GM18507 (cell line): ENCODE measurements around the gene PEMT.

Source experiments
- DNase-seq: peaks from one replicate; pipeline ENCODE4 v3.0.0; 2011; ENCODE audit warnings: low read depth; ENCODE audit not compliant: insufficient read length; ENCODE audit errors: extremely low spot score
- FAIRE-seq: peaks from 2 replicates; lab custom pipeline; 2011; peaks lifted over from hg19 to GRCh38; lab: Jason Lieb, UNC

PEMT gene

GRCh38 chr17:17606416-17607000, 15.0 kb upstream of the PEMT start:
- FAIRE-seq (no peak), DNase-seq (no peak)

- FAIRE-seq (no peak), DNase-seq (no peak)
Measured at GRCh38 chr17:17605729-17606088, 14.2 kb upstream of the PEMT start.

GRCh38 chr17:17605083-17605728, 13.7 kb upstream of the PEMT start:
- DNase-seq (no peak), FAIRE-seq (no peak)

DNA sequence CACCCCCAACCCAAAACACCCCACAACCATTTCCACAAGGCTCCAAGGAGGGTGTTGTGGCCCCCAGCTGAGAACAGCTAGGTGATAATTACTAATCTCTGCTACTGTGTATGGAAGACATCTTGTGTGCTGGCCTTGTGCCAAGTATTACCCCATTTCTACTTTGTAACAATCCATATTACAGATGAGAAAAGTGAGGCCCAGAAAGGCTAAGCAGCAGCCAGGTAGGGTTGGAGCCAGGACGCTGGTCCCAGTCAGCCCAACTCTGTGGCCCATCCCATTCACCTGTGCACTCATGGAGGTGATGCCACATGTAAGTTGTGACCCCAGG, 12.4 kb upstream of the PEMT start:
- DNase-seq: no peak
- no peak for FAIRE-seq

GRCh38 chr17:17603178-17603894, 11.8 kb upstream of the PEMT start:
- no peak for FAIRE-seq
- DNase-seq: no peak

- no peak for FAIRE-seq
Measured at GRCh38 chr17:17599965-17600364, 8.5 kb upstream of the PEMT start.

DNA sequence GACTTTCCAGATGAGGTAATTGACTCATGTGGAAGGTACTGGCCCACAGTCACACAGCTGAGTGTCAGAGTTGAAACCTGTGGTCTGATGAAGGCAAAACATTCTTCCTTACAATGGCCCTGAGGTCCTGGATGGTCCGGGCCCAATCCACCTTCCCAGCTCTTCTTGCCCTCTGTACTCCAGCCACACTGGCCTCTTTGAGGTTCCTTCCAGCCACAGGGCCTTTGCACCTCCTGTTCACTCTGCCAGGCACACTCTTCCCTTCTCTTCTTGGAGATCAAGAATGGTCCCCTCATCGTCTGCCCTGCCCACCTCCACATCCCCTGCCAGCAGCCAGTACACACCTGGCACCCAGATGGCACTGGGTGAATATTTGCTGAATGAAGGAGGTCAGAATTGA, 6.5 kb upstream of the PEMT start:
- FAIRE-seq: no peak
- no peak for DNase-seq

More at GRCh38 chr17:17599965-17600364, 8.5 kb upstream of the PEMT start:
- no peak for DNase-seq

DNA sequence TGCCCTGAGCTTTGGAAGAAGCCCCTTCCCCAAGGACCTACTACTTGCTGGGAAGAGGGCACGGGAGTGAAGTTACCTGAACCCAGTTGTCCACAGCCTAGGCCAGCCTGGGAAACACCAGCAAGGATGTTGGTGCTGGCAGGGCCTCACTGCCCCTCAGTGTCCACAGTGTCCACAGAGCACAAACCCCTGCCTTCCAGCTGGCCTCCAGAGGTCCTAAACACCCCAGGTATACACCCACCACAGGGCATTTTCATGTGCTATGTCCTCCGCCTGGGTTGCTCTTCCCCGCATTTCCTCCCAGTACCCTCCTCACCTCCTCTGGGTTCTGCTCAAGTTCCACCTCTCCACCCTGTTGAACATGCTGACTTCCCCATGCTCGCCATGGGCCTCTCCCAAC, 4.2 kb upstream of the PEMT start:
- FAIRE-seq (no peak), DNase-seq (no peak)

DNA sequence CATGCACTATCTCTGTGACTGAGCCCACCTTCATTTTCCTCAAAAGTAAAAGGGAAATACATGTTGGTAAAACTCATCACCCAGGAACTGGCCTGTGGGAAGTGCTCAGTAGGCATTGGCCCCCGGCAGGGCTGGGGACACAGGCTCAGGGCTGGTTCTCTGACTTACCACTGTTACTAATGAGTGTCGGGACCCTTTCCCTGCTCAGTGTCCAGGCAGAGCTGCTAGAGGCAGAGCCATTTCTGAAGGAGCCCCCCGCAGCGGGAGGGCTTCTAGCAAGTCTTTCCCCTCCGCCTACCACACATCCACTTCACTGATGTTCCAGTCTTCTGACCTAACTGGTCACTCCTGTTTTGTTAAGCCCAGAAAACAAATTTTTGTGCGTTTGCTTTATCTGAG, 1.7 kb upstream of the PEMT start:
- FAIRE-seq: no peak
- no peak for DNase-seq

DNA sequence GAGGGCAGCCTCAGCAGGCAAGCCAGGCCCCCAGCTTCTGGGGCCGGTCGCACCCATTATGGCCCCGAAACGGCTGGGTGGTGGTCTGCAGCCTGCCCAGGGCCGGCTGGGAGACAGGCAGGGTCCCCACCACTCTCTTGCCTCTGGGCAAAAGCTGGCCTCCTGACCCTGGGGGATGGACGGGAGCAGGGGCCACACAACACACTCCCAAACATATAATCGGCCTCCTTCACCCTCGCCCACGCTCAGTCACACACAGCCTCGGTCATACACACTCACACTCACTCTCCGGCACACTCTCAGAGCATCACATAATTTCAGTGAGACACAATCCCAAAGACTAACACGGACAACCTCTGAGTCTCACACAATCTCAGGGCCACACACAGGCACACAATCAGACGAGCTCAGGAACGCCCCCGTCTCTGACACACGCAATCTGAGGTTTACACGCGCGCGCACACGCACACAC, 589 bp downstream of the PEMT start:
- DNase-seq (no peak), FAIRE-seq (no peak)

DNA sequence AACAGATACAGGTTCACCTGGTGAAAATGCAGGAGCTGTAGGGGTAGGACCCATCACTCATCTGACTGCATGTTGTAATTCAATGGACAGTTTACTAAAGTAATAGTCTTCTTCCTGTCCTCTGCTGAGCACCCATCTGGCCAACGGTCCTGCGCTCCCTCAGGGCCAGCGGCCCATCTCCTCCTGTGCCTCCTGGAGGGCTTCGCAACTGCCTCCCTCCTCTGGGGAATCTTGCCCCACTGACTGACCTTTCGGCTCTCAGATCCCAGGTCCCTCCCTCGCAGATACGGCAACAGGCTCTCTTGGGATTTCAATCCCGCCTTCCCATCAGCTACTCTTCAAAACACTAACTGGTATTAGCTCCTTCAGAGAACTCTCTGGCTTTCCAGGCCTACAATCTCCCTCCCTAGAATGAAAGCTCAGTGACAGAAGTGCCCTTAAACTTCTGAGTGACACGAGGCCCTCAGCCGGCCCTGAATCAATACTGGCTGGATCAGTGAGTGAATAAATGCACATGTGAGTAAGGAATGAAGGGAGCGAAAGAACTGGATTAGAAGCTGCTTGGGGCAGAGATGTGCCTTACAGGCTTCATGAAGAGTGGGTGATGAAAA, 1.3 kb downstream of the PEMT start:
- FAIRE-seq (no peak), DNase-seq (no peak)

DNA sequence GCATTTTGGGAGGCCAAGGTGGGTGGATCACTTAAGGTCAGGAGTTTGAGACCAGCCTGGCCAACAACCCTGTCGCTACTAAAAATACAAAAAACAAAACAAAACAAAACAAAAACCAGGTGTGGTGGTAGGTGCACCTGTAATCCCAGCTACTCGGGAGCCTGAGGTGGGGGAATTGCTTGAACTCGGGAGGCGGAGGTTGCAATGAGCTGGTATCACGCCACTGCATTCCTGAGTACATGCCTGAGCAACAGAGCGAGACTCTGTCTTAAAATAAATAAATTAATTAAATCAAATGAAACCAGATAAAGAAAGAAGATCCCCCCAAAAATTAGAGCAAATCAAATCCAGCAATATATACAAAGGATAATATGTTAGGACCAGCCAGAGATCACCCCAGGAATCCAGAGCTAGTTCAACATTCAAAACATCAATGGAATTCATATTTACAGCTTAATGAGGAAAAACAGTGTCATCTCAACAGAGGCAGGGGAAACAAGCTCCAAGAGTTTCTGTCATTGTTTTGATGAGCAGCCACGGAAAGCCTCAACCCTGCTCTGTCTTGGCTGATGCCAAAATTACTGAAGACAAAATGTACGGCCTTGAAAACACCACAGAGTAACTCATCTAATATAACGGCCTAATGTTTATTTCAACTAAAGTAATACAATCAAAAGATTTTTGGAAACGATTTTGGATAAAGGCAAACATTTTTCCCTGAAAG, 3.7 kb downstream of the PEMT start:
- FAIRE-seq: no peak
- no peak for DNase-seq

DNA sequence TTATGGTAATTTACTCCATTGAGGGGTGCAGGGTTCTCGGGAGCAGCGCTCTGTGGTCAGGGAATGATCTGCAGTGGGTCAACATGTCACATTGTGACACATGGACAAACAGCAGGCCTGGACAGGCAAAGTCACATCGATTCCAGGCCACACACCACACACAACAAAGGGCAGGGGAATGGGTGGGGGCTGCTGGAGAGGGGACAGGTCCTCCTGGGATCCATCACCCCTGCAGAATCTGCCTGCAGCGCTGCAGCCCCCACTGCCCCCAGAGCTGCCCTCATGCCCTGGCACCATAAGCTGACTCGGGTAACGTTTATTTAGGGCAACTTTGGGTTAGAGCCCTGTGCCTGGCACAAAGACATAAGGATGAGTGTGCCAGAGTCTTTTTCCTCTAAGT, 9.1 kb downstream of the PEMT start:
- no peak for DNase-seq
- FAIRE-seq: no peak

DNA sequence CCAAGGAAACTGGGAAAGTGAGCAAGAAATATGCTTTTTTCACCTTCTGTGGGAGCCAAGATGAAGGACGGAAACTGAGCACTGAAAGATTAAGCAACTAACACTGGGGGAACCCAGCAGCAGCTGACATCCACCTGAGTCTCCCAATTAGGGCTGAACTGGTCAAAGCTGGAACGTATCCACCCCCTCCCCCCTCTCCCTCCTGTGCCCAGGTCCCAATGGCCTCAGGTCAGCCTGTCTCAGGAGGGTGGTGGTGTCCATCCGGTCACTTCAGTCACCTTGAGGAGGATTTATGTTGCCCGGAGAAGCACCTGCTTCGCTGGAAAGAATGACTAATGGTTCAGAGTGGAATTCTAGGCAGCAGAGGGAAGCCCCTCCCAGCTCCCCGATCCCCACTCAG, 10.0 kb downstream of the PEMT start:
- FAIRE-seq (no peak), DNase-seq (no peak)

DNA sequence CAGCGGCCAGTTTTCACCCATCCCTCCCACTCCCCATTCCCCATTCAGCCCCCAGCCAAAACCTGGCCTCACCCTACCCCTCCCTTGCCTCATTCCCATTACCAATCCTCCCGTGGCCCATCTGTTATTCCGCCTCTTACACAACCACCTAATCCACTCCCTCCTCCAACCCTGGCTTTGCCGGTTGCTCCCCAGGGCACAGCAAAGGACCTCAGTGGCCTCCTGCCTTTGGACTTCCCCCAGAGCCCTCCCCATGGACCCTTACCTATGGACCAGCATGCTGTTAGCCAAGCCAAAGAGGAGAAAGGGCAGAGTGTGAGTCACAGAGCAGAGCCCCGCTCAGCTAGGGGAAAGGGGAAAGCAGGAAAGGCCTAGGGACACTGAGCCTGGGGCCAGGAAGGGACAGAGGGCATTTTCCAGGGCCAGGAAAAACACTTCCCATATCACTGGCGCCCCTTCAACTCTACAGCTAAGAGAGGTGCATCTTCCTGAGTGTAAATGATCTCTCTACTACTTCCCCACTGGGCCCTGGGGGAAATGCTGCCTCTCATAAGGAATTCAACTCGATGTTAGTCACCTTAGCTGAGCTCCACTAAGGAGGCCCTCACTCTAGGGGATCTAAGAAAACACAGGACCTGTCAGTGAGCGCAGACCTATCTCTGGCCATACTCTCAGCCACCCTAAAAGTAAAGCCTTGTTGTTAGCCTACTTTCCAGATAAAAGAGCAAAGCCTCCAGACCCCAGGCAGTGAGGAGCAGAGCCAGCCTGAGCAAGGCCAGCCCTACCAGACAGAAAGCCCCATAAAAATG, 10.6 kb downstream of the PEMT start:
- no peak for FAIRE-seq
- no peak for DNase-seq

GRCh38 chr17:17579691-17580090, 11.8 kb downstream of the PEMT start:
- FAIRE-seq: no peak
- no peak for DNase-seq

DNA sequence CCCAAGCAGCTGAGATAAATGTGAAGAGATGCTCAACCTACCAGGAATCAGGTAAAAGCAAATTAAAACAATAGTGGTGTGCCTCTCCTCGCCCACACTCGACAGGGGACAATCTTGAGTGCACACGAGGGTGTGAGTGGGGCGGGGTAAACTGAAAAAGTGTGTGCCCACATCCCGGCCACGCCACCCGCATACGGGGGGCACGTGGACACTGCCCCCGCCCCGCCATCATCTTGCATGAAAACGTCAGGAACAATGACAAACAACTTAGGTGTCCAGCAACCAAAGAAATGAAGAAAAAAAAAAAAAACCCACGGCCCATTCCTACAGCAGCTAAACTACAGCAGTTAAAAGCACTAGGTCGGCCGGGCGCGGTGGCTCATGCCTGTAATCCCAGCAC, 14.1 kb downstream of the PEMT start:
- no peak for FAIRE-seq
- DNase-seq: no peak

- DNase-seq (no peak), FAIRE-seq (no peak)
Measured at GRCh38 chr17:17576772-17577234, 14.7 kb downstream of the PEMT start.
